H9 (cell line): ENCODE measurements around the gene CAMTA1. TPM values are rescaled to one million over a fixed set of nuclear protein-coding genes. Genes with fewer than 3 reads are reported as not detected.

ENCODE experiments used
- DNase-seq: peaks from one replicate; pipeline ENCODE4 v3.0.0-alpha.2; 2017
- H2AFZ ChIP-seq: one replicate; pipeline ENCODE4 v1.6.1; 2013; ENCODE audit warnings: mild to moderate bottlenecking, low read length, control low read depth, moderate library complexity
- H2AK5ac ChIP-seq: 2 replicates; pipeline ENCODE4 v1.6.1; 2013; ENCODE audit warnings: low read length, control low read depth, mixed read lengths; ENCODE audit not compliant: insufficient read length
- H2BK120ac ChIP-seq: one replicate; pipeline ENCODE4 v1.6.1; 2013; ENCODE audit warnings: low read depth, mild to moderate bottlenecking, low read length, control low read depth, inconsistent platforms; ENCODE audit not compliant: poor library complexity, severe bottlenecking
- H2BK12ac ChIP-seq: 2 replicates; pipeline ENCODE4 v1.6.1; 2013; ENCODE audit warnings: low read length, control low read depth, mixed read lengths, low read depth; ENCODE audit not compliant: insufficient read length
- H2BK15ac ChIP-seq: 2 replicates; pipeline ENCODE4 v1.6.1; 2013; ENCODE audit warnings: low read depth, low read length, control low read depth
- H2BK20ac ChIP-seq: one replicate; pipeline ENCODE4 v1.6.1; 2013; ENCODE audit warnings: low read depth, mild to moderate bottlenecking, low read length, control low read depth, inconsistent platforms; ENCODE audit not compliant: poor library complexity, severe bottlenecking
- H2BK5ac ChIP-seq: 2 replicates; pipeline ENCODE4 v1.6.1; 2013; ENCODE audit warnings: low read length, control low read depth, mixed read lengths; ENCODE audit not compliant: insufficient read length
- H3K14ac ChIP-seq: 2 replicates; pipeline ENCODE4 v1.6.1; 2013; ENCODE audit warnings: low read length, control low read depth; ENCODE audit not compliant: insufficient read depth
- H3K18ac ChIP-seq: 2 replicates; pipeline ENCODE4 v1.6.1; 2013; ENCODE audit warnings: low read depth, mild to moderate bottlenecking, mixed read lengths, low read length, control low read depth; ENCODE audit not compliant: insufficient read length
- H3K23ac ChIP-seq: 2 replicates; pipeline ENCODE4 v1.6.1; 2013; ENCODE audit warnings: low read length, control low read depth, mixed read lengths, low read depth; ENCODE audit not compliant: insufficient read length
- H3K23me2 ChIP-seq: 2 replicates; pipeline ENCODE4 v1.6.1; 2013; ENCODE audit warnings: low read depth, mild to moderate bottlenecking, mixed read lengths, low read length, control low read depth; ENCODE audit not compliant: insufficient read length, poor library complexity, severe bottlenecking
- H3K27ac ChIP-seq: 2 replicates; pipeline ENCODE4 v1.5.1; 2013; ENCODE audit warnings: low read length, control low read depth, mixed read lengths, low read depth; ENCODE audit not compliant: insufficient read length
- H3K27me3 ChIP-seq: 2 replicates; pipeline ENCODE4 v1.6.1; 2013; ENCODE audit warnings: low read length, control low read depth, inconsistent platforms; ENCODE audit not compliant: insufficient read depth
- H3K4ac ChIP-seq: 2 replicates; pipeline ENCODE4 v1.6.1; 2013; ENCODE audit warnings: low read depth, mild to moderate bottlenecking, control low read depth, inconsistent platforms, low read length, moderate library complexity
- H3K4me1 ChIP-seq: 2 replicates; pipeline ENCODE4 v1.6.1; 2013; ENCODE audit warnings: low read length, control low read depth, inconsistent platforms; ENCODE audit not compliant: insufficient read depth
- H3K4me2 ChIP-seq: 2 replicates; pipeline ENCODE4 v1.6.1; 2013; ENCODE audit warnings: low read length, control low read depth, mixed read lengths; ENCODE audit not compliant: insufficient read length, insufficient read depth
- H3K56ac ChIP-seq: 2 replicates; pipeline ENCODE4 v1.6.1; 2013; ENCODE audit warnings: low read depth, mild to moderate bottlenecking, mixed read lengths, low read length, control low read depth; ENCODE audit not compliant: insufficient read length
- H3K79me1 ChIP-seq: 2 replicates; pipeline ENCODE4 v1.6.1; 2013; ENCODE audit warnings: low read depth, mild to moderate bottlenecking, moderate library complexity, low read length, control low read depth, inconsistent platforms; ENCODE audit not compliant: insufficient read depth, poor library complexity, severe bottlenecking
- H3K79me2 ChIP-seq: 2 replicates; pipeline ENCODE4 v1.6.1; 2013; ENCODE audit warnings: low read length, control low read depth, inconsistent platforms; ENCODE audit not compliant: insufficient read depth
- H3K9ac ChIP-seq: 2 replicates; pipeline ENCODE4 v1.6.1; 2013; ENCODE audit warnings: low read length, control low read depth, mixed read lengths; ENCODE audit not compliant: insufficient read length; ENCODE audit errors: extremely low read depth
- H3K9me3 ChIP-seq: one replicate; pipeline ENCODE4 v1.6.1; 2013; ENCODE audit warnings: low read depth, low read length, inconsistent platforms; ENCODE audit not compliant: control insufficient read depth
- H3T11ph ChIP-seq: one replicate; pipeline ENCODE4 v1.6.1; 2013; ENCODE audit warnings: mild to moderate bottlenecking, low read length, control low read depth, inconsistent platforms
- H4K20me1 ChIP-seq: one replicate; pipeline ENCODE4 v1.6.1; 2013; ENCODE audit not compliant: control insufficient read depth, insufficient read length, insufficient read depth
- H4K5ac ChIP-seq: 2 replicates; pipeline ENCODE4 v1.6.1; 2013; ENCODE audit warnings: low read depth, mild to moderate bottlenecking, mixed read lengths, low read length, control low read depth; ENCODE audit not compliant: insufficient read length
- H4K8ac ChIP-seq: replicated peaks from 2 replicates; pipeline ENCODE4 v1.6.1; 2013; ENCODE audit warnings: low read length, control low read depth, mixed read lengths, low read depth; ENCODE audit not compliant: insufficient read length
- H4K91ac ChIP-seq: 2 replicates; pipeline ENCODE4 v1.6.1; 2013; ENCODE audit warnings: low read depth, mild to moderate bottlenecking, moderate library complexity, mixed read lengths, low read length, control low read depth; ENCODE audit not compliant: insufficient read length
- H3K27ac Mint-ChIP-seq, 3 experiments: 2 replicates in 2 of 3; 3 replicates in 1 of 3; pipeline ENCODE4 v1.8.0; 2020 to 2021; ENCODE audit warnings: mixed read lengths in 3 of 3, mild to moderate bottlenecking in 1 of 3, moderate library complexity in 1 of 3
- H3K27me3 Mint-ChIP-seq: 2 replicates; pipeline ENCODE4 v1.8.0; 2021; ENCODE audit warnings: low read depth, mild to moderate bottlenecking, moderate library complexity, mixed read lengths
- H3K36me3 Mint-ChIP-seq, 3 experiments: 2 replicates in 2 of 3; 3 replicates in 1 of 3; pipeline ENCODE4 v1.8.0; 2020 to 2021; ENCODE audit warnings: low read depth in 3 of 3, mixed read lengths in 3 of 3; ENCODE audit not compliant: insufficient read depth in 1 of 3
- H3K4me1 Mint-ChIP-seq, 2 experiments: 2 replicates each; pipeline ENCODE4 v1.8.0; 2020; ENCODE audit warnings: mixed read lengths in 2 of 2
- H3K4me3 Mint-ChIP-seq, 2 experiments: 2 replicates in 1 of 2; 3 replicates in 1 of 2; pipeline ENCODE4 v1.8.0; 2020 to 2021; ENCODE audit warnings: mild to moderate bottlenecking in 2 of 2, mixed read lengths in 2 of 2, moderate library complexity in 1 of 2
- H3K9me3 Mint-ChIP-seq, 2 experiments: 2 replicates in 1 of 2; 3 replicates in 1 of 2; pipeline ENCODE4 v1.8.0; 2020; ENCODE audit warnings: mild to moderate bottlenecking in 2 of 2, mixed read lengths in 2 of 2, moderate library complexity in 1 of 2
- CTCF ChIP-seq: fragments of 200-600 bp; sonication (generic); conservative IDR thresholded peaks from 3 replicates; pipeline ENCODE4 v1.8.0; 2021; ENCODE audit warnings: antibody characterized with exemption, mild to moderate bottlenecking
- WGBS: extraction: QIAGEN DNeasy Blood & Tissue Kit; methylation state at CpG from one replicate; pipeline ENCODE4 v1.1.7; 2013; ENCODE audit warnings: missing lambda C conversion rate, low lambda C conversion rate, mixed read lengths; ENCODE audit not compliant: insufficient read length; ENCODE audit errors: extremely low coverage; 5-methylcytosine and 5-hydroxymethylcytosine counted together
- total RNA-seq: library from RNA; stranded (reverse); gene quantifications from 2 replicates; pipeline ENCODE4 v1.2.1, GENCODE V29; 2021

The CAMTA1 gene
- total RNA-seq, 1 experiment from 2014 or later = 115 TPM

GRCh38 chr1:7531562-7532340 lies 746.5 kb downstream of the CAMTA1 start:
- H4K5ac ChIP-seq = no peak overlapping the region
- Mint-ChIP-seq H3K4me1 (peaks cover 31 to 39% of the 10 kb centered on the region in 2 experiments), H3K27ac (no peak overlapping the region), H3K27me3 (no peaks in the 10 kb centered on the region; the same call in 1 of the 2 replicates), H3K36me3 (no peaks in the 10 kb centered on the region), H3K9me3 (no peaks in the 10 kb centered on the region; a peak in 1 of 5 replicates), H3K4me3 (no peak overlapping the region)
- no peak overlapping the region for H3K4ac ChIP-seq
- H2BK120ac ChIP-seq = no peak overlapping the region
- no peaks in the 10 kb centered on the region for H3K23me2 ChIP-seq
- no CpG with 5 or more reads among the region's 18 CpGs for WGBS
- no peak overlapping the region for H2BK12ac ChIP-seq
- H4K20me1 ChIP-seq = no peaks in the 10 kb centered on the region
- H3K79me2 ChIP-seq = no peaks in the 10 kb centered on the region
- no peak overlapping the region for H3K9ac ChIP-seq
- peaks cover 10% of the 10 kb centered on the region; the same call in 1 of the 2 replicates for H3K4me1 ChIP-seq
- TF ChIP-seq CTCF = no peak
- no peak overlapping the region for H2BK5ac ChIP-seq
- no peak overlapping the region for H3K56ac ChIP-seq
- H2BK20ac ChIP-seq = no peak overlapping the region
- no peak overlapping the region for H2AK5ac ChIP-seq
- no peaks in the 10 kb centered on the region for H3K9me3 ChIP-seq
- no peak overlapping the region for H3K23ac ChIP-seq
- no peak overlapping the region for H3K4me2 ChIP-seq
- H3T11ph ChIP-seq = no peak overlapping the region
- no peak for DNase-seq
- H4K8ac ChIP-seq = no peak overlapping the region
- no peak overlapping the region for H2AFZ ChIP-seq
- no peak overlapping the region for H3K18ac ChIP-seq
- H3K14ac ChIP-seq = no peak overlapping the region
- H4K91ac ChIP-seq = no peak overlapping the region
- H2BK15ac ChIP-seq = no peak overlapping the region
- no peaks in the 10 kb centered on the region for H3K27me3 ChIP-seq
- H3K27ac ChIP-seq = no peak overlapping the region
- no peaks in the 10 kb centered on the region for H3K79me1 ChIP-seq
